MM.1S (cell line): Measurements from ENCODE around the gene LRIG2.
A peak's percentile ranks its signal among the peaks of the same experiment; 100 is the strongest.

Experiments
- DNase-seq: peaks from one replicate; pipeline ENCODE4 v3.0.0-alpha.2; 2015
- H2AFZ ChIP-seq: fragments of 300-600 bp; sonication (generic); 2 replicates; pipeline ENCODE4 v1.6.0; 2016; ENCODE audit warnings: antibody characterized with exemption, low read length
- H3F3A ChIP-seq: fragments of 300-600 bp; sonication (generic); 2 replicates; pipeline ENCODE4 v1.6.1; 2016; ENCODE audit warnings: mild to moderate bottlenecking, antibody characterized with exemption, low read length, moderate library complexity, mixed read lengths; ENCODE audit not compliant: insufficient read depth
- H3K27ac ChIP-seq: fragments of 300-600 bp; sonication (generic); 2 replicates; pipeline ENCODE4 v1.5.1; 2016; ENCODE audit warnings: mild to moderate bottlenecking, low read length
- H3K27me3 ChIP-seq: fragments of 300-600 bp; sonication (generic); replicated peaks from 2 replicates; pipeline ENCODE4 v1.6.0; 2016; ENCODE audit warnings: low read length; ENCODE audit not compliant: insufficient read depth
- H3K36me3 ChIP-seq: fragments of 300-600 bp; sonication (generic); replicated peaks from 2 replicates; pipeline ENCODE4 v1.6.1; 2016; ENCODE audit warnings: mild to moderate bottlenecking, low read length, mixed read lengths; ENCODE audit not compliant: insufficient read depth
- H3K4me1 ChIP-seq: fragments of 300-600 bp; sonication (generic); 2 replicates; pipeline ENCODE4 v1.6.1; 2016; ENCODE audit warnings: low read length, mixed read lengths
- H3K4me2 ChIP-seq: fragments of 300-600 bp; sonication (generic); 2 replicates; pipeline ENCODE4 v1.6.0; 2016; ENCODE audit warnings: low read depth, low read length
- H3K4me3 ChIP-seq: fragments of 300-600 bp; sonication (generic); 2 replicates; pipeline ENCODE4 v1.5.1; 2016; ENCODE audit warnings: low read length, mixed read lengths
- H3K79me2 ChIP-seq: fragments of 300-600 bp; sonication (generic); 2 replicates; pipeline ENCODE4 v1.6.1; 2016; ENCODE audit warnings: mixed run types, low read length, mixed read lengths
- H3K9ac ChIP-seq: fragments of 300-600 bp; sonication (generic); 2 replicates; pipeline ENCODE4 v1.6.1; 2016; ENCODE audit warnings: low read length, mixed read lengths
- H3K9me2 ChIP-seq: fragments of 300-600 bp; sonication (generic); replicated peaks from 2 replicates; pipeline ENCODE4 v1.6.1; 2016; ENCODE audit warnings: mild to moderate bottlenecking, low read length, mixed read lengths; ENCODE audit not compliant: insufficient read depth
- H3K9me3 ChIP-seq: fragments of 300-600 bp; sonication (generic); replicated peaks from 2 replicates; pipeline ENCODE4 v1.6.1; 2016; ENCODE audit warnings: mild to moderate bottlenecking, low read length, mixed read lengths; ENCODE audit not compliant: insufficient read depth
- H4K20me1 ChIP-seq: fragments of 300-600 bp; sonication (generic); 2 replicates; pipeline ENCODE4 v1.6.1; 2016; ENCODE audit warnings: mild to moderate bottlenecking, low read length, moderate library complexity, mixed read lengths; ENCODE audit not compliant: insufficient read depth
- EZH2 ChIP-seq: fragments of 300-600 bp; sonication (generic); optimal IDR thresholded peaks from 2 replicates; pipeline ENCODE3; 2017; ENCODE audit warnings: low read depth, mild to moderate bottlenecking, antibody characterized with exemption, low read length, mixed read lengths
- EZH2phosphoT487 ChIP-seq: fragments of 300-600 bp; sonication (generic); IDR thresholded peaks from 2 replicates; pipeline ENCODE4 v1.6.1; 2018; ENCODE audit warnings: antibody characterized with exemption, low read length
- TF ChIP-seq, protein P1 (sequence below): fragments of 300-600 bp; sonication (generic); IDR thresholded peaks from 2 replicates; pipeline ENCODE4 v1.5.1; 2016; ENCODE audit warnings: antibody characterized with exemption, low read length, mixed read lengths

The LRIG2 gene

DNA sequence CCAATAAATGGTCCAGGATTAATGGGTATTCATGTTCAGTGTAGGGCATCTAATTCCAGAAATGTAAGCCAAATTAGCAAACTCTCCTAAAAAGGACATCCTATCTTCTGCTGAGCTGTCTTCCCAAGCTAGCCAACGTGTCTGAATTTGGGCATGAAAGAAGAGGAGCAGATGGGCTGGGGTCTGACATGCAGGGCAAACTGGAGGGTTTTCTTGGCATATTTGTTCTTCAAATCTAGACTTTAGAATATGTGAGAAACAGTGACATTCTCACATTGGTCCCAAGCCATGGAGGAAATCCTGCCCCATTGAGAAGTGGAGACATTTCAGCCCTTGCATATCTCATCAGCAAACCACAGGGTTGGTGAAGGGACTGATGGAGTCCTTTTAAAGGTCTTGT is 67.2 kb downstream of the LRIG2 start:
- no peak overlapping the region for H3K27ac ChIP-seq
- no peak overlapping the region for H3K4me2 ChIP-seq
- no peaks in the 10 kb centered on the region for H3K27me3 ChIP-seq
- H3K4me1 ChIP-seq, result peaks cover 25% of the 10 kb centered on the region
- no peaks in the 10 kb centered on the region for H4K20me1 ChIP-seq
- H2AFZ ChIP-seq, result no peak overlapping the region
- peaks cover 5% of the 10 kb centered on the region for H3F3A ChIP-seq
- H3K9me2 ChIP-seq, result no peaks in the 10 kb centered on the region
- no peak for TF ChIP-seq EZH2phosphoT487
- no peak for TF ChIP-seq EZH2
- TF ChIP-seq, protein P1, sequence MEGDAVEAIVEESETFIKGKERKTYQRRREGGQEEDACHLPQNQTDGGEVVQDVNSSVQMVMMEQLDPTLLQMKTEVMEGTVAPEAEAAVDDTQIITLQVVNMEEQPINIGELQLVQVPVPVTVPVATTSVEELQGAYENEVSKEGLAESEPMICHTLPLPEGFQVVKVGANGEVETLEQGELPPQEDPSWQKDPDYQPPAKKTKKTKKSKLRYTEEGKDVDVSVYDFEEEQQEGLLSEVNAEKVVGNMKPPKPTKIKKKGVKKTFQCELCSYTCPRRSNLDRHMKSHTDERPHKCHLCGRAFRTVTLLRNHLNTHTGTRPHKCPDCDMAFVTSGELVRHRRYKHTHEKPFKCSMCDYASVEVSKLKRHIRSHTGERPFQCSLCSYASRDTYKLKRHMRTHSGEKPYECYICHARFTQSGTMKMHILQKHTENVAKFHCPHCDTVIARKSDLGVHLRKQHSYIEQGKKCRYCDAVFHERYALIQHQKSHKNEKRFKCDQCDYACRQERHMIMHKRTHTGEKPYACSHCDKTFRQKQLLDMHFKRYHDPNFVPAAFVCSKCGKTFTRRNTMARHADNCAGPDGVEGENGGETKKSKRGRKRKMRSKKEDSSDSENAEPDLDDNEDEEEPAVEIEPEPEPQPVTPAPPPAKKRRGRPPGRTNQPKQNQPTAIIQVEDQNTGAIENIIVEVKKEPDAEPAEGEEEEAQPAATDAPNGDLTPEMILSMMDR, result no peak
- DNase-seq, result no peak
- H3K36me3 ChIP-seq, result no peaks in the 10 kb centered on the region
- H3K9me3 ChIP-seq, result no peaks in the 10 kb centered on the region
- H3K4me3 ChIP-seq, result no peak overlapping the region
- no peak overlapping the region for H3K9ac ChIP-seq
- no peaks in the 10 kb centered on the region for H3K79me2 ChIP-seq

DNA sequence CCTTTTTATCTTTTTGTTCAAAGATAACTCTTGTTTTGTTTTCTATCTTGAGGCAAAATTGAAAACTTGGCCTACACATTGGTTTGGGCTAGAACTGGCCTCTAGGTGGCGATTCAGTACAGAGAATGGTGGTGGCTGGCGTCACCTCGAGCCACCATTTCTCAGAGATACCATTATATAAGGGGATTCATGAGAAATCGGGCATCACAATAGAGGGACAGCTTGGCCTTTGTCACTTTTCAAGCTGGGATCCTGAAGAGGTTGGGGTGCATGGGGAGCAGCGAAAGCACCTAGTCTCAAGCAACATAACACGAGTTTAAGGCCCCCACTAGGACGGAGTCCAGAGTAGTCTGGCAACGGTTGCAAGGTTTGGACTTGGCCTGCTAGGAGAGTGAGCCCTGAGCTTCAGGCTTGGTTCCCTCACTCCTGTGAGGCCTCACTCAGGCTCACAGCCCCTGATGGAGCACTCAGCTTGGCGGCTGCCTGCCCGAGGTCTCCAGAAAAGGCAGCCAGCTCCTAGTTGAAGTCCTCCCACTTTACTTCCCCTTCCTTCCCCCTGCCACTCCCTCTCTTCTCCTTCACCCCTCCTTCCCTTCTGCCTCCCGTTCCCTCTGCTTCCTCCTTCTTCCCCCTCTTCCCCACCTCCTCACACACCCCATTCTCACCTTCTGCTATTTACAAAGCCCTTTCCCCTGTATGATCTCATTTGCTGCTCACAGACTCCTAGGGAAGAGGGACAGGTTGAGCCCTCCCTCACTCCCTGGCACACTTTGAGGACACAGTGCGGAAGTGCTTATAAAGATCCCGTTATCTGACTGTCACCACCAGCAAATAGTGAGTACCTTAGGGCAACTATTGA is 67.8 kb downstream of the LRIG2 start:
- no peak overlapping the region for H3K4me3 ChIP-seq
- no peak overlapping the region; the same call in 1 of the 2 replicates for H3K27ac ChIP-seq
- no peak overlapping the region for H3K9ac ChIP-seq

DNA sequence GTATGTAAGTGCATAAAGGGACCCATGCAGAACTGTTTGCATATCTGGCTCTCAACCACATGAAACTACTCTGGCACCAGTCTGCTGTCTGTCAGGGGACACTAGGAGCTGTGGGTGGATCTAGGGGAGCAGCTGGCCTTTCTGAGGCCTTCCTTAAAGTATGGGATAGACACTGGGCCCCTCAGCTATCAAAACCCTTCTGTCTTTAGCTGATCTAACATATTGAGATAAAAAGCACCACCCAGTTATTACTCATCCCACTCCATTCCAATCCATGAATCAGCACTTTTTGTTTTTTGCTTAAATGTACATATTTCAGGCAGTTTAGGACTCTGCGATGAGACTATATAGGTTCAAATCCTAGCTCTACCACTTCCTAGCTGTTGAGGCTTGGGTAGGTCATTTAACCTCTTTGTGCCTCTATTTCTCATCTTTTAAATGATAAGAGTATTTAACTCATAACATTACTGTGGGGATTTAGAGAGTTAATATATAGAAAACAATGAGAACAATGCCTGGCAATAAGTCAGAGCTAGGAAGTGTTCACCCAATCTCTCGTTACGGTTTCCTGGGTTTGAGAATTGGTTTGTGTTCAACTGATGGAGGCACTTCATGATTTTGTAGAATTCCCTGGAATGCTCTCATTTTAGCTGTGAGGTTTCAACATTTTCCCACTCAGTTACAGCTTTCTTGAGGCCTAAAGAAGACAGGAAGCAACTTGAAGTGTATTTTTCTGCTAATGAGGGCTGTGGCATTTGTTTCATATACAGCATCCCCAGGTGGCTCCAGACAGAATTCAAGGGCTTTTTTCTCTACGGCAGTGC is 68.9 kb downstream of the LRIG2 start:
- H3F3A ChIP-seq, result peaks cover 5% of the 10 kb centered on the region
- no peak overlapping the region for H3K4me3 ChIP-seq
- H3K36me3 ChIP-seq, result no peaks in the 10 kb centered on the region
- TF ChIP-seq EZH2, result no peak
- no peak for TF ChIP-seq EZH2phosphoT487
- TF ChIP-seq, protein P1, result no peak
- H3K79me2 ChIP-seq, result no peaks in the 10 kb centered on the region
- H4K20me1 ChIP-seq, result no peaks in the 10 kb centered on the region
- H3K27ac ChIP-seq, result peak overlapping the region; percentile 65; the same call in 1 of the 2 replicates
- no peak overlapping the region for H3K4me2 ChIP-seq
- H2AFZ ChIP-seq, result no peak overlapping the region
- H3K27me3 ChIP-seq, result no peaks in the 10 kb centered on the region
- H3K9me3 ChIP-seq, result no peaks in the 10 kb centered on the region
- H3K9me2 ChIP-seq, result no peaks in the 10 kb centered on the region
- no peak overlapping the region for H3K9ac ChIP-seq
- DNase-seq, result peak; percentile 13
- peaks cover 27% of the 10 kb centered on the region for H3K4me1 ChIP-seq

More for the DNA sequence above, 67.8 kb downstream of the LRIG2 start:
- H3K4me1 ChIP-seq, result peaks cover 25% of the 10 kb centered on the region
- no peaks in the 10 kb centered on the region for H3K79me2 ChIP-seq
- H3K9me3 ChIP-seq, result no peaks in the 10 kb centered on the region
- no peaks in the 10 kb centered on the region for H3K36me3 ChIP-seq
- peak; percentile 52 for DNase-seq
- H4K20me1 ChIP-seq, result no peaks in the 10 kb centered on the region
- H3K4me2 ChIP-seq, result no peak overlapping the region
- H3K9me2 ChIP-seq, result no peaks in the 10 kb centered on the region
- TF ChIP-seq, protein P1, result peak; percentile 69
- TF ChIP-seq EZH2phosphoT487, result no peak
- no peak for TF ChIP-seq EZH2
- H3K27me3 ChIP-seq, result no peaks in the 10 kb centered on the region
- peaks cover 5% of the 10 kb centered on the region for H3F3A ChIP-seq
- H2AFZ ChIP-seq, result peak overlapping the region; percentile 35; the same call in 1 of the 2 replicates
